Cardiac muscle cell (in vitro differentiated cells and primary cell): ENCODE data around the gene SUMO4. TPM values are rescaled to one million over a fixed set of nuclear protein-coding genes. Genes with fewer than 3 reads are reported as not detected.

Experiments used
- DNase-seq, 2 donors: peaks; one replicate each; pipeline versions ENCODE4 v3.0.0 to v3.0.0-alpha.2; 2010 to 2017; ENCODE audit warnings: low read depth in 1 of 2, low spot score in 1 of 2
- H3K27ac ChIP-seq: fragments of 200-600 bp; sonication (generic); 2 replicates; pipeline ENCODE4 v1.5.1; 2016
- H3K27me3 ChIP-seq: fragments of 200-600 bp; sonication (generic); 2 replicates; pipeline ENCODE4 v1.6.0; 2016; ENCODE audit warnings: control low read depth
- H3K36me3 ChIP-seq: fragments of 200-600 bp; sonication (generic); 2 replicates; pipeline ENCODE4 v1.5.1; 2016; ENCODE audit warnings: control low read depth
- H3K4me1 ChIP-seq: fragments of 200-600 bp; sonication (generic); 2 replicates; pipeline ENCODE4 v1.8.1; 2017; ENCODE audit warnings: low read depth, mild to moderate bottlenecking, mixed run types
- H3K4me3 ChIP-seq: fragments of 200-600 bp; sonication (generic); 2 replicates; pipeline ENCODE4 v1.5.1; 2016; ENCODE audit warnings: mild to moderate bottlenecking
- H3K9me3 ChIP-seq: fragments of 200-600 bp; sonication (generic); 2 replicates; pipeline ENCODE4 v1.5.1; 2017; ENCODE audit warnings: low read depth, mild to moderate bottlenecking, control low read depth
- CTCF ChIP-seq: IDR thresholded peaks from 2 replicates; pipeline ENCODE4 v1.5.1; 2012; ENCODE audit warnings: low read depth, mild to moderate bottlenecking, low read length
- polyA plus RNA-seq: library from polyadenylated mRNA; unstranded; fragments of >200 nt; fragmentation: Nextera tagmentation; extraction: Ambion mirVana; gene quantifications from 2 replicates; pipeline ENCODE4 v1.2.1, GENCODE V29; 2016
- total RNA-seq: library from RNA; depleted of rRNA; stranded (reverse); fragments of >200 nt; gene quantifications from 2 replicates; pipeline ENCODE4 v1.2.3, GENCODE V29; 2016

SUMO4 gene
- total and polyA plus RNA-seq, 2 experiments from 2014 or later: 0.72 to 3.3 TPM

- DNase-seq: no peak
- Histone ChIP-seq H3K36me3 (no peaks in the 10 kb centered on the region), H3K27me3 (no peaks in the 10 kb centered on the region), H3K4me1 (no peaks in the 10 kb centered on the region), H3K9me3 (no peaks in the 10 kb centered on the region), H3K27ac (no peak overlapping the region), H3K4me3 (no peak overlapping the region)
- TF ChIP-seq CTCF: no peak
These were observed 22.5 kb downstream of the SUMO4 start for GRCh38 chr6:149422581-149422980.

GRCh38 chr6:149423964-149424440, 23.9 kb downstream of the SUMO4 start:
- TF ChIP-seq CTCF: no peak
- Histone ChIP-seq H3K4me1 (no peaks in the 10 kb centered on the region), H3K27ac (no peak overlapping the region), H3K9me3 (no peaks in the 10 kb centered on the region), H3K27me3 (no peaks in the 10 kb centered on the region), H3K4me3 (no peak overlapping the region), H3K36me3 (no peaks in the 10 kb centered on the region)
- no peak for DNase-seq

GRCh38 chr6:149425224-149425623, 25.2 kb downstream of the SUMO4 start:
- no peak for TF ChIP-seq CTCF
- Histone ChIP-seq H3K27ac (no peak overlapping the region), H3K9me3 (no peaks in the 10 kb centered on the region), H3K36me3 (no peaks in the 10 kb centered on the region), H3K4me1 (no peaks in the 10 kb centered on the region), H3K27me3 (no peaks in the 10 kb centered on the region), H3K4me3 (no peak overlapping the region)
- no peak for DNase-seq

- no peak for DNase-seq
- Histone ChIP-seq H3K27me3 (no peaks in the 10 kb centered on the region), H3K9me3 (no peaks in the 10 kb centered on the region), H3K36me3 (no peaks in the 10 kb centered on the region), H3K4me1 (no peaks in the 10 kb centered on the region), H3K27ac (no peak overlapping the region), H3K4me3 (no peak overlapping the region)
- TF ChIP-seq CTCF: no peak
These were observed 25.7 kb downstream of the SUMO4 start for GRCh38 chr6:149425754-149426153.

GRCh38 chr6:149428606-149429005, 28.5 kb downstream of the SUMO4 start:
- TF ChIP-seq CTCF: no peak
- DNase-seq: no peak
- no peak overlapping the region for H3K4me3 ChIP-seq
- H3K27ac ChIP-seq: no peak overlapping the region
- no peaks in the 10 kb centered on the region for H3K27me3 ChIP-seq
- H3K4me1 ChIP-seq: no peaks in the 10 kb centered on the region
- H3K36me3 ChIP-seq: no peaks in the 10 kb centered on the region
- H3K9me3 ChIP-seq: no peaks in the 10 kb centered on the region
